Liver (tissue), 5 donors: ENCODE measurements around the gene GRM2. TPM values are rescaled to one million over a fixed set of nuclear protein-coding genes. Genes with fewer than 3 reads are reported as not detected.

Experiments
- polyA plus RNA-seq, 2 donors: library from polyadenylated mRNA; stranded (reverse) in 1 of 2; unstranded in 1 of 2; fragments of 200-250 nt in 1 of 2; fragments of >200 nt in 1 of 2; fragmentation: Nextera tagmentation in 1 of 2; extraction: Ambion mirVana in 1 of 2; gene quantifications; one replicate each; pipeline versions ENCODE4 v1.2.1 to v1.2.3, GENCODE V29; 2013 to 2015
- small RNA-seq: library from RNA; depleted of rRNA; stranded (forward); fragments of <200 nt; gene quantifications from one replicate; pipeline ENCODE3, GENCODE V24; 2014
- total RNA-seq, 2 donors: library from RNA; depleted of rRNA; stranded (reverse); fragments of >200 nt; gene quantifications; one replicate each; pipeline ENCODE4 v1.2.3, GENCODE V29; 2014
- donor health status: healthy.
- donor health status: healthy.
- donor health status: healthy.

GRM2 gene
- total and polyA plus RNA-seq, 4 donors: 0.02 to 0.08 TPM; not detected in 2

Small RNA genes within 50 kb of the gene (small RNA-seq; reads per million reads assigned to genes)
- gene RNA5SP132: 54.0 reads per million, percentile 97 among the genes with 10 or more reads in this experiment

Other genes starting within 250 kb of the GRM2 start
- 10 to 100 TPM; 11.4 to 14.5 TPM for gene DCAF1, start 207.1 kb upstream of the GRM2 start, total RNA-seq
- gene DCAF1, start 207.1 kb upstream of the GRM2 start, polyA plus RNA-seq: 1 to 10 TPM; 5.2 to 6.8 TPM
- gene RAD54L2, start 168.3 kb upstream of the GRM2 start, total RNA-seq: 10 to 100 TPM in 1 of 2 donors, 1 to 10 TPM in 1; 9.6 to 25.1 TPM
- gene RAD54L2, start 168.3 kb upstream of the GRM2 start, polyA plus RNA-seq: 1 to 10 TPM; 1.9 to 6.5 TPM
- 10 to 100 TPM; 21.2 to 31.2 TPM for gene TEX264, start 35.8 kb upstream of the GRM2 start, total RNA-seq
- gene TEX264, start 35.8 kb upstream of the GRM2 start, polyA plus RNA-seq: 10 to 100 TPM; 40.0 to 48.4 TPM
- not detected for gene IQCF6, start 72.2 kb downstream of the GRM2 start, total RNA-seq
- not detected for gene IQCF6, start 72.2 kb downstream of the GRM2 start, polyA plus RNA-seq
- gene IQCF2, start 154.5 kb downstream of the GRM2 start, total RNA-seq: not detected
- gene IQCF2, start 154.5 kb downstream of the GRM2 start, polyA plus RNA-seq: not detected
- not detected for gene IQCF5, start 168.5 kb downstream of the GRM2 start, total RNA-seq
- gene IQCF5, start 168.5 kb downstream of the GRM2 start, polyA plus RNA-seq: not detected
- not detected for gene IQCF1, start 196.3 kb downstream of the GRM2 start, total RNA-seq
- not detected for gene IQCF1, start 196.3 kb downstream of the GRM2 start, polyA plus RNA-seq
- 1 to 10 TPM; 6.5 to 8.3 TPM for gene RRP9, start 234.8 kb downstream of the GRM2 start, total RNA-seq
- gene RRP9, start 234.8 kb downstream of the GRM2 start, polyA plus RNA-seq: 10 to 100 TPM in 1 of 2 donors, 1 to 10 TPM in 1; 7.4 to 11.0 TPM
- gene PARP3, start 235.3 kb downstream of the GRM2 start, total RNA-seq: 10 to 100 TPM in 1 of 2 donors, 1 to 10 TPM in 1; 1.5 to 21.4 TPM
- 10 to 100 TPM in 1 of 2 donors, 1 to 10 TPM in 1; 9.3 to 16.1 TPM for gene PARP3, start 235.3 kb downstream of the GRM2 start, polyA plus RNA-seq
- gene GPR62, start 248.3 kb downstream of the GRM2 start, total RNA-seq: under 1 TPM in 1 of 2 donors, not detected in 1; 0.08 TPM
- under 1 TPM in 1 of 2 donors, not detected in 1; 0.07 TPM for gene GPR62, start 248.3 kb downstream of the GRM2 start, polyA plus RNA-seq